K562 (cell line): ENCODE results near the gene MOXD1. TPM values are rescaled to one million over a fixed set of nuclear protein-coding genes. Genes with fewer than 3 reads are reported as not detected.

Experiments
- ATAC-seq: fragments of 200-7000 bp; cut with Tn5 transposase; 3 replicates; pipeline ENCODE4 v1.9.1; 2020; ENCODE audit warnings: moderate library complexity
- BruUV-seq: library from RNA; stranded (reverse); fragments of 400-500 nt; replicated peaks from 2 replicates; lab custom pipeline; 2021; lab: Mats Ljungman, UMichigan
- CTCF ChIA-PET: fragments of 300-600 bp; formaldehyde crosslinking; extraction: SDS; loops from one replicate; lab custom pipeline; 2021; ENCODE audit warnings: low intra/inter-chr PET ratio; lab: Yijun Ruan, JAX
- POLR2A ChIA-PET: fragments of 300-600, 350-650 bp; sonication (Branson Sonifier 250); formaldehyde crosslinking; extraction: SDS; loops from one replicate; lab custom pipeline; 2021; ENCODE audit warnings: antibody characterized with exemption, inconsistent platforms; lab: Yijun Ruan, JAX
- DNase-seq, 4 experiments: peaks; one replicate each; pipeline versions ENCODE4 v3.0.0 to v3.0.0-alpha.2; 2011 to 2018; ENCODE audit warnings: low spot score in 3 of 4, mixed read lengths in 3 of 4; ENCODE audit errors: extremely low read depth in 1 of 4
- FAIRE-seq: peaks from 2 replicates; lab custom pipeline; 2011; peaks lifted over from hg19 to GRCh38; lab: Jason Lieb, UNC
- H2AFZ ChIP-seq: 2 replicates; pipeline ENCODE4 v1.6.0; 2011; ENCODE audit warnings: low read depth, low read length, control low read depth, inconsistent platforms
- H3K27ac ChIP-seq: fragments of 200-600 bp; 3 replicates; pipeline ENCODE4 v1.8.0; 2011; ENCODE audit warnings: low read depth, mild to moderate bottlenecking, control low read depth, inconsistent platforms, low read length, moderate library complexity, mixed read lengths; ENCODE audit errors: extremely low read depth
- H3K27me3 ChIP-seq, 2 experiments: fragments of 300-600 bp in 1 of 2; 2 replicates in 1 of 2; 3 replicates in 1 of 2; pipeline versions ENCODE4 v1.6.0 to v1.8.0; 2011; ENCODE audit warnings: inconsistent platforms in 2 of 2, low read length in 2 of 2, mild to moderate bottlenecking in 1 of 2, mixed read lengths in 1 of 2, moderate library complexity in 1 of 2; ENCODE audit not compliant: control insufficient read depth in 2 of 2, insufficient read depth in 2 of 2
- H3K36me3 ChIP-seq: fragments of 300-600 bp; 3 replicates; pipeline ENCODE4 v1.8.0; 2011; ENCODE audit warnings: mild to moderate bottlenecking, low read length, inconsistent platforms; ENCODE audit not compliant: control insufficient read depth, insufficient read depth
- H3K4me1 ChIP-seq, 2 experiments: fragments of 200-600 bp in 1 of 2; replicated peaks in 1 of 2; 2 replicates in 1 of 2; 3 replicates in 1 of 2; pipeline versions ENCODE4 v1.5.1 to v1.8.0; 2011; ENCODE audit warnings: inconsistent platforms in 2 of 2, low read length in 2 of 2, mild to moderate bottlenecking in 1 of 2, mixed read lengths in 1 of 2, moderate library complexity in 1 of 2; ENCODE audit not compliant: control insufficient read depth in 2 of 2, insufficient read depth in 2 of 2
- H3K4me2 ChIP-seq: 2 replicates; pipeline ENCODE4 v1.6.1; 2011; ENCODE audit warnings: low read length, control low read depth, inconsistent platforms, mixed read lengths; ENCODE audit not compliant: insufficient read depth
- H3K4me3 ChIP-seq: fragments of 200-600 bp; sonication (generic), shearing (Covaris generic); 2 replicates; pipeline ENCODE4 v1.5.1; 2016; ENCODE audit warnings: control low read depth, inconsistent platforms
- H3K79me2 ChIP-seq: fragments of 200-600 bp; 3 replicates; pipeline ENCODE4 v1.8.0; 2011; ENCODE audit warnings: low read length, inconsistent platforms; ENCODE audit not compliant: control insufficient read depth, insufficient read depth
- H3K9ac ChIP-seq, 2 experiments: 2 replicates each; pipeline versions ENCODE4 v1.6.0 to v1.6.1; 2011; ENCODE audit warnings: low read depth in 2 of 2, low read length in 2 of 2, control low read depth in 1 of 2, inconsistent platforms in 1 of 2, mild to moderate bottlenecking in 1 of 2, mixed read lengths in 1 of 2; ENCODE audit not compliant: insufficient read depth in 1 of 2
- H3K9me1 ChIP-seq: one replicate; pipeline ENCODE4 v1.6.0; 2011; ENCODE audit warnings: inconsistent platforms, mild to moderate bottlenecking, low read length, moderate library complexity; ENCODE audit not compliant: control insufficient read depth, insufficient read depth
- H3K9me3 ChIP-seq: replicated peaks from 2 replicates; pipeline ENCODE4 v1.5.1; 2011; ENCODE audit warnings: low read depth, low read length, inconsistent platforms; ENCODE audit not compliant: control insufficient read depth, insufficient read depth
- H4K20me1 ChIP-seq: replicated peaks from 2 replicates; pipeline ENCODE4 v1.6.1; 2011; ENCODE audit warnings: low read length, inconsistent platforms, mixed read lengths; ENCODE audit not compliant: control insufficient read depth, insufficient read depth
- FOSL1 ChIP-seq: fragments of 200-800 bp; sonication (Bioruptor generic); conservative IDR thresholded peaks from 2 replicates; pipeline ENCODE4 v1.6.1; 2016; ENCODE audit warnings: missing genetic modification characterization, missing compliant biosample characterization
- GTF2F1 ChIP-seq: IDR thresholded peaks from 2 replicates; pipeline ENCODE4 v1.6.1; 2011; ENCODE audit warnings: low read depth, low read length, improper control_type of control experiment
- KAT2B ChIP-seq: IDR thresholded peaks from one replicate; pipeline ENCODE4 v1.6.1; 2012; ENCODE audit warnings: low read depth, mild to moderate bottlenecking, control low read depth, inconsistent platforms, low read length, moderate library complexity
- NELFE ChIP-seq: IDR thresholded peaks from 2 replicates; pipeline ENCODE4 v1.6.1; 2011; ENCODE audit warnings: mild to moderate bottlenecking; ENCODE audit not compliant: insufficient read depth, insufficient read length
- NR2C1 ChIP-seq, 2 experiments: fragments of 450-650 bp; IDR thresholded peaks; 2 replicates each; pipeline ENCODE4 v1.6.1; 2017; ENCODE audit warnings: mild to moderate bottlenecking in 2 of 2, antibody characterized with exemption in 1 of 2, inconsistent platforms in 1 of 2, missing compliant biosample characterization in 1 of 2, missing genetic modification characterization in 1 of 2
- PHTF2 ChIP-seq: fragments of 250-450 bp; sonication (Bioruptor Pico); IDR thresholded peaks from 2 replicates; pipeline ENCODE4 v1.5.0; 2021; ENCODE audit warnings: mild to moderate bottlenecking
- ZC3H4 ChIP-seq: sonication (generic); formaldehyde crosslinking; IDR thresholded peaks from 2 replicates; pipeline ENCODE4 v1.9.0; 2021; ENCODE audit warnings: missing genetic modification reagents, borderline replicate concordance
- WGBS: fragments of 100-300 bp; shearing (Covaris generic); methylation state at CpG from one replicate; pipeline ENCODE4 v1.1.6; 2016; ENCODE audit warnings: low coverage, mixed read lengths; ENCODE audit not compliant: insufficient coverage; ENCODE audit errors: missing lambda C conversion rate; 5-methylcytosine and 5-hydroxymethylcytosine counted together
- in situ Hi-C: fragments of 300-500 bp; cut with MboI; formaldehyde crosslinking; loops from 4 replicates; pipeline ENCODE4 v1.15.0; 2018; ENCODE audit warnings: inconsistent platforms, mixed read lengths
- intact Hi-C: fragments of 100-400 bp; cut with micrococcal nuclease; formaldehyde crosslinking; loops from 2 replicates; pipeline ENCODE4 v1.14.2; 2022
- polyA plus RNA-seq, 8 experiments: library from polyadenylated mRNA; depleted of rRNA in 4 of 8; stranded (reverse) in 5 of 8; unstranded in 3 of 8; fragments of >200 nt; fragmentation: Nextera tagmentation in 2 of 8; fragmentation: Illumina TruSeq in 1 of 8; extraction: Ambion mirVana in 2 of 8; extraction: Trizol in 1 of 8; gene quantifications; 2 replicates each; pipeline versions ENCODE4 v1.2.1 to v1.2.3, GENCODE V29; 2011 to 2014; ENCODE audit warnings: inconsistent platforms in 1 of 8, missing spikeins in 1 of 8
- total RNA-seq, 7 experiments: library from RNA; depleted of rRNA in 6 of 7; stranded (reverse); fragments of >200 nt in 6 of 7; fragmentation: Illumina TruSeq in 2 of 7; extraction: Trizol in 2 of 7; gene quantifications; 2 replicates each; pipeline versions ENCODE4 v1.2.1 to v1.2.3, GENCODE V29; 2011 to 2021; ENCODE audit warnings: low replicate concordance in 1 of 7
- TF ChIP-seq, protein P1 (sequence below): fragments of 250-450 bp; sonication (Bioruptor Pico); IDR thresholded peaks from 2 replicates; pipeline ENCODE4 v1.5.0; 2021
- TF ChIP-seq, protein P2 (sequence below), 3 experiments: fragments of 200-800 bp in 1 of 3; sonication (Bioruptor generic) in 1 of 3; sonication (generic) in 1 of 3; formaldehyde crosslinking in 1 of 3; IDR thresholded peaks; 2 replicates each; pipeline versions ENCODE4 v1.6.1 to v1.8.0; 2016 to 2022; ENCODE audit warnings: mild to moderate bottlenecking in 2 of 3, missing compliant biosample characterization in 2 of 3, missing genetic modification characterization in 2 of 3, missing genetic modification reagents in 1 of 3
- TF ChIP-seq, protein P3 (sequence below): fragments of 450-650 bp; formaldehyde crosslinking; IDR thresholded peaks from 2 replicates; pipeline ENCODE4 v1.4.0; 2020; ENCODE audit warnings: mild to moderate bottlenecking, moderate library complexity

The MOXD1 gene
- total and polyA plus RNA-seq, 9 of the 15 experiments (the other 6 are each of a cell fraction or from before 2014, with no cell fraction given): not detected

DNA sequence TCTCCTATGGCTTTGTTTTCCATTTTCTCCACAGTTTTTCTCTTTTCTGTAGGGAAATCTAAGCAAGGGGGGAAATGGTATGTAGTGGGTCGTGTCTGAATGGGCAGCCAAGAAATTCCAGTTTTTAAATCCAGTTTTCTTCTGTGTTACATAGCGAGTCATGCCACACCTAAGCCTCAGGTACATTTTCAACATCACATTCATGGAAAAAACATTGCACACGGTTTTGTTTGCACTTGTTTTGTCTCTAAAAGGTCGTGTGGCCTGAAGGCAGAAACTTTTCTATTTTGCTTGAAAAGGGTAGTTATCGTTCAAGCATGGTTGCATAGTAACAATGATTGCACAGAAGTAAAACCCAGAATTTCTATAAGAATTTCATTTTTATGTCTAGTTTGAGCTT lies 70.5 kb downstream of the MOXD1 start:
- in situ Hi-C loops (no loop called here), intact Hi-C loops (no loop called here)
- 0% methylated on average over 5 of the region's 5 CpGs for WGBS
- no TSS peak for BruUV-seq
- no peak for TF ChIP-seq NR2C1 (IDR thresholded peaks at IDR 0.05)
- no peak for TF ChIP-seq NR2C1 (tag; IDR thresholded peaks at IDR 0.05)
- no peak for TF ChIP-seq GTF2F1
- TF ChIP-seq PHTF2: no peak
- no peak for TF ChIP-seq KAT2B
- TF ChIP-seq, protein P1, sequence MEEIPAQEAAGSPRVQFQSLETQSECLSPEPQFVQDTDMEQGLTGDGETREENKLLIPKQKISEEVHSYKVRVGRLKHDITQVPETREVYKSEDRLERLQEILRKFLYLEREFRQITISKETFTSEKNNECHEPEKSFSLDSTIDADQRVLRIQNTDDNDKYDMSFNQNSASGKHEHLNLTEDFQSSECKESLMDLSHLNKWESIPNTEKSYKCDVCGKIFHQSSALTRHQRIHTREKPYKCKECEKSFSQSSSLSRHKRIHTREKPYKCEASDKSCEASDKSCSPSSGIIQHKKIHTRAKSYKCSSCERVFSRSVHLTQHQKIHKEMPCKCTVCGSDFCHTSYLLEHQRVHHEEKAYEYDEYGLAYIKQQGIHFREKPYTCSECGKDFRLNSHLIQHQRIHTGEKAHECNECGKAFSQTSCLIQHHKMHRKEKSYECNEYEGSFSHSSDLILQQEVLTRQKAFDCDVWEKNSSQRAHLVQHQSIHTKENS (CRISPR knock-in tag): no peak
- TF ChIP-seq ZC3H4 (CRISPR knock-in tag): no peak
- no peak for TF ChIP-seq FOSL1 (tag)
- TF ChIP-seq NELFE: no peak
- TF ChIP-seq, protein P2, sequence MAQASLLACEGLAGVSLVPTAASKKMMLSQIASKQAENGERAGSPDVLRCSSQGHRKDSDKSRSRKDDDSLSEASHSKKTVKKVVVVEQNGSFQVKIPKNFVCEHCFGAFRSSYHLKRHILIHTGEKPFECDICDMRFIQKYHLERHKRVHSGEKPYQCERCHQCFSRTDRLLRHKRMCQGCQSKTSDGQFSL (CRISPR knock-in tag; IDR thresholded peaks at IDR 0.05): no peak
- TF ChIP-seq, protein P2 (tag; IDR thresholded peaks at IDR 0.05): no peak
- TF ChIP-seq, protein P3, sequence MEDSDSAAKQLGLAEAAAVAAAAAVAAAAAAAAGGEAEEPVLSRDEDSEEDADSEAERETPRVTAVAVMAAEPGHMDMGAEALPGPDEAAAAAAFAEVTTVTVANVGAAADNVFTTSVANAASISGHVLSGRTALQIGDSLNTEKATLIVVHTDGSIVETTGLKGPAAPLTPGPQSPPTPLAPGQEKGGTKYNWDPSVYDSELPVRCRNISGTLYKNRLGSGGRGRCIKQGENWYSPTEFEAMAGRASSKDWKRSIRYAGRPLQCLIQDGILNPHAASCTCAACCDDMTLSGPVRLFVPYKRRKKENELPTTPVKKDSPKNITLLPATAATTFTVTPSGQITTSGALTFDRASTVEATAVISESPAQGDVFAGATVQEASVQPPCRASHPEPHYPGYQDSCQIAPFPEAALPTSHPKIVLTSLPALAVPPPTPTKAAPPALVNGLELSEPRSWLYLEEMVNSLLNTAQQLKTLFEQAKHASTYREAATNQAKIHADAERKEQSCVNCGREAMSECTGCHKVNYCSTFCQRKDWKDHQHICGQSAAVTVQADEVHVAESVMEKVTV: no peak
- CTCF ChIA-PET: no interaction called here
- no peaks in the 10 kb centered on the region for H4K20me1 ChIP-seq
- no peaks in the 10 kb centered on the region for H3K79me2 ChIP-seq
- no peaks in the 10 kb centered on the region for H3K9me3 ChIP-seq
- H3K27ac ChIP-seq: no peak overlapping the region
- H3K9me1 ChIP-seq: no peaks in the 10 kb centered on the region
- DNase-seq (no peak), ATAC-seq (no peak), FAIRE-seq (no peak)
- H3K36me3 ChIP-seq: no peaks in the 10 kb centered on the region
- H3K4me2 ChIP-seq: no peak overlapping the region
- H3K4me1 ChIP-seq: no peaks in the 10 kb centered on the region
- no peak overlapping the region for H3K4me3 ChIP-seq
- POLR2A ChIA-PET: no interaction called here
- H2AFZ ChIP-seq: no peak overlapping the region
- H3K9ac ChIP-seq: no peak overlapping the region
- no peaks in the 10 kb centered on the region for H3K27me3 ChIP-seq
